Stomach (tissue), 9 donors: ENCODE data around the gene A1BG. TPM values are rescaled to one million over a fixed set of nuclear protein-coding genes. Genes with fewer than 3 reads are reported as not detected.

Source experiments
- DNase-seq, 2 donors: peaks; one replicate each; pipeline versions ENCODE4 v3.0.0 to v3.0.0-alpha.2; 2013 to 2019
- H3K27ac ChIP-seq, 5 donors: fragments of 200-600 bp in 4 of 5; sonication (generic) in 4 of 5; one replicate each; pipeline ENCODE4 v1.5.1; 2013 to 2019; ENCODE audit warnings: mild to moderate bottlenecking in 1 of 5, moderate library complexity in 1 of 5
- H3K27me3 ChIP-seq, 3 donors: fragments of 200-600 bp; sonication (generic); one replicate each; pipeline ENCODE4 v1.5.1; 2017 to 2019; ENCODE audit warnings: mixed run types in 1 of 3
- H3K36me3 ChIP-seq, 4 donors: fragments of 200-600 bp; sonication (generic); 1 replicate in 3 of 4; 2 replicates in 1 of 4; pipeline ENCODE4 v1.5.1; 2016 to 2019
- H3K4me1 ChIP-seq, 4 donors: fragments of 200-600 bp; sonication (generic); one replicate each; pipeline ENCODE4 v1.5.1; 2016 to 2019
- H3K4me3 ChIP-seq, 4 donors: fragments of 200-600 bp; sonication (generic) in 3 of 4; one replicate each; pipeline ENCODE4 v1.5.1; 2016 to 2019; ENCODE audit warnings: mild to moderate bottlenecking in 1 of 4
- H3K9me3 ChIP-seq, 4 donors: fragments of 200-600 bp; sonication (generic); one replicate each; pipeline ENCODE4 v1.5.1; 2016 to 2019
- CTCF ChIP-seq, 7 experiments: fragments of 450-650 bp in 4 of 7; fragments of 200-600 bp in 3 of 7; sonication (generic) in 3 of 7; IDR thresholded peaks; one replicate each; pipeline ENCODE4 v1.5.1; 2016 to 2019; ENCODE audit warnings: antibody characterized with exemption in 7 of 7, control low read depth in 2 of 7, mild to moderate bottlenecking in 1 of 7
- EP300 ChIP-seq: sonication (generic); formaldehyde crosslinking; IDR thresholded peaks from one replicate; pipeline ENCODE4 v1.6.1; 2017; ENCODE audit warnings: antibody characterized with exemption
- POLR2A ChIP-seq, 4 donors: fragments of 450-650 bp; IDR thresholded peaks; one replicate each; pipeline ENCODE4 v1.6.1; 2016; ENCODE audit warnings: antibody characterized with exemption in 4 of 4, control low read depth in 2 of 4, mild to moderate bottlenecking in 1 of 4, moderate library complexity in 1 of 4
- POLR2AphosphoS5 ChIP-seq, 3 donors: sonication (generic); formaldehyde crosslinking; IDR thresholded peaks; one replicate each; pipeline ENCODE4 v1.6.1; 2016; ENCODE audit warnings: antibody characterized with exemption in 3 of 3
- WGBS, 5 donors: extraction: QIAGEN DNeasy Blood & Tissue Kit in 3 of 5; methylation state at CpG; one replicate each; pipeline versions ENCODE4 v1.1.5 to v1.1.7; 2013 to 2018; 5-methylcytosine and 5-hydroxymethylcytosine counted together
- intact Hi-C: fragments of 100-400 bp; cut with DNase I; formaldehyde crosslinking; loops from one replicate; pipeline ENCODE4 v1.15.1; 2023; ENCODE audit warnings: low total_unique reads
- polyA plus RNA-seq, 3 donors: library from polyadenylated mRNA; stranded (reverse); fragments of 200-250 nt; gene quantifications; one replicate each; pipeline ENCODE4 v1.2.3, GENCODE V29; 2013
- total RNA-seq, 5 donors: library from RNA; depleted of rRNA; stranded (reverse); fragments of >200 nt; gene quantifications; one replicate each; pipeline versions ENCODE4 v1.1.0 to v1.2.3, GENCODE V29; 2014 to 2016
- donor health status: healthy with polysubstance abuse.
- donor health status: Bipolar disorder and iron deficiency.
- donor health status: healthy.

A1BG gene
- total and polyA plus RNA-seq, 8 donors, result 1.1 to 61.7 (median 25.3) TPM; not detected in 2

- Histone ChIP-seq H3K4me3 (no peak overlapping the region), H3K27me3 (peaks cover 6 to 38% (median 13%) of the 10 kb centered on the region in 3 donors), H3K27ac (no peak overlapping the region), H3K36me3 (peaks cover 20 to 23% (median 22%) of the 10 kb centered on the region in 4 donors), H3K9me3 (no peaks in the 10 kb centered on the region), H3K4me1 (peaks cover 29 to 57% (median 34%) of the 10 kb centered on the region in 4 donors)
- TF ChIP-seq POLR2AphosphoS5 (IDR thresholded peaks at IDR 0.05) (no peak), POLR2A (IDR thresholded peaks at IDR 0.05) (no peak), CTCF (IDR thresholded peaks at IDR 0.05) (no peak), EP300 (no peak)
- DNase-seq, result no peak
- 79 to 84% (median 83%) methylated on average over 4 of the region's 4 CpGs for WGBS, 5 donors
- intact Hi-C loops, result no loop called here
Measured at GRCh38 chr19:58398087-58398486, 44.8 kb upstream of the A1BG start.

- H3K36me3 ChIP-seq, result peaks cover 25 to 28% (median 27%) of the 10 kb centered on the region in 4 donors
- no peak overlapping the region for H3K4me3 ChIP-seq
- no peak for DNase-seq
- TF ChIP-seq POLR2AphosphoS5 (IDR thresholded peaks at IDR 0.05) (no peak), CTCF (IDR thresholded peaks at IDR 0.05) (no peak), POLR2A (IDR thresholded peaks at IDR 0.05) (no peak), EP300 (no peak)
- no peaks in the 10 kb centered on the region for H3K9me3 ChIP-seq
- H3K27ac ChIP-seq, result no peak overlapping the region
- intact Hi-C loops, result no loop called here
- WGBS, 5 donors, result 59 to 82% (median 64%) methylated on average over 6 to 7 of the region's 7 CpGs
- peaks cover 6 to 38% (median 13%) of the 10 kb centered on the region in 3 donors for H3K27me3 ChIP-seq
- H3K4me1 ChIP-seq, result peaks cover 29 to 57% (median 34%) of the 10 kb centered on the region in 4 donors
Measured at GRCh38 chr19:58397533-58398037, 44.3 kb upstream of the A1BG start.

GRCh38 chr19:58396691-58397532, 43.6 kb upstream of the A1BG start:
- peak overlapping the region in 1 of 4 donors; percentile 28 for H3K4me3 ChIP-seq

GRCh38 chr19:58395979-58396627, 42.8 kb upstream of the A1BG start:
- peaks cover 21 to 51% (median 25%) of the 10 kb centered on the region in 4 donors for H3K4me1 ChIP-seq
- no peak for TF ChIP-seq POLR2A (IDR thresholded peaks at IDR 0.05)
- no peak for TF ChIP-seq CTCF (IDR thresholded peaks at IDR 0.05)
- no peak for TF ChIP-seq POLR2AphosphoS5 (IDR thresholded peaks at IDR 0.05)
- TF ChIP-seq EP300, result no peak
- DNase-seq, result peak in 1 of 2 donors; percentile 45
- intact Hi-C loops, result no loop called here
- no peaks in the 10 kb centered on the region for H3K9me3 ChIP-seq
- H3K27ac ChIP-seq, result no peak overlapping the region
- peaks cover 38 to 42% (median 41%) of the 10 kb centered on the region in 4 donors for H3K36me3 ChIP-seq
- H3K4me3 ChIP-seq, result peak overlapping the region in 2 of 4 donors; percentile 25 to 28
- H3K27me3 ChIP-seq, result peaks cover 6 to 38% (median 13%) of the 10 kb centered on the region in 3 donors
- 4 to 14% (median 5%) methylated on average over 8 to 75 of the region's 75 CpGs for WGBS, 5 donors

More at GRCh38 chr19:58396691-58397532, 43.6 kb upstream of the A1BG start:
- 29 to 91% (median 33%) methylated on average over 5 to 58 of the region's 58 CpGs for WGBS, 5 donors
- intact Hi-C loops, result no loop called here
- Histone ChIP-seq H3K27me3 (peaks cover 6 to 38% (median 13%) of the 10 kb centered on the region in 3 donors), H3K9me3 (no peaks in the 10 kb centered on the region), H3K4me1 (peaks cover 25 to 52% (median 30%) of the 10 kb centered on the region in 4 donors), H3K36me3 (peaks cover 30 to 34% (median 33%) of the 10 kb centered on the region in 4 donors), H3K27ac (no peak overlapping the region)
- no peak for TF ChIP-seq POLR2A (IDR thresholded peaks at IDR 0.05)
- no peak for TF ChIP-seq EP300
- DNase-seq, result no peak
